ENCODE results near the gene HLA-DOA. TPM values are rescaled to one million over a fixed set of nuclear protein-coding genes. Genes with fewer than 3 reads are reported as not detected.

HLA-DOA gene
- total and polyA plus RNA-seq, 10 of the 15 experiments (the other 5 are each of a cell fraction or from before 2014, with no cell fraction given) = 8.8 to 108 (median 58.3) TPM

- no peak for TF ChIP-seq ZNF592 (IDR thresholded peaks at IDR 0.05)
- TF ChIP-seq EED (IDR thresholded peaks at IDR 0.05; ENCODE audit: low read depth) = peak; percentile 82
- peak; percentile 43; the same call in 1 of the 2 replicates for TF ChIP-seq SPI1 (IDR thresholded peaks at IDR 0.05; ENCODE audit: borderline replicate concordance, insufficient read depth, low read depth, low read length)
- no peak for TF ChIP-seq PAX5 (IDR thresholded peaks at IDR 0.05; ENCODE audit: borderline replicate concordance, low read depth, low read length)
- TF ChIP-seq RELB (IDR thresholded peaks at IDR 0.05; ENCODE audit: low read depth) = peak; percentile 46; the same call in 1 of the 2 replicates
- TF ChIP-seq CBFB (IDR thresholded peaks at IDR 0.05; ENCODE audit: low read depth) = no peak
- no peak for TF ChIP-seq STAT1 (conservative IDR thresholded peaks at IDR 0.05)
- TF ChIP-seq RFX5 (IDR thresholded peaks at IDR 0.05; ENCODE audit: low read depth, low read length) = peak; percentile 92
- TF ChIP-seq ATF3 (IDR thresholded peaks at IDR 0.05; ENCODE audit: borderline replicate concordance, extremely low read depth, low read depth, low read length) = no peak
- 0 out of 2 replicates have a peak, but pooled peaks have one; percentile 37 for TF ChIP-seq SMAD5 (IDR thresholded peaks at IDR 0.05; ENCODE audit: low read depth)
- peak; percentile 40; the same call in 1 of the 2 replicates for TF ChIP-seq CREM (IDR thresholded peaks at IDR 0.05; ENCODE audit: low read depth)
- 0 out of 2 replicates have a peak, but pooled peaks have one; percentile 31 for TF ChIP-seq GATAD2B (conservative IDR thresholded peaks at IDR 0.05; ENCODE audit: low read depth)
- TF ChIP-seq CREB1 (IDR thresholded peaks at IDR 0.05; ENCODE audit: low read depth) = peak; percentile 83
- peak; percentile 53; the same call in 1 of the 3 replicates for TF ChIP-seq POU2F2 (IDR thresholded peaks at IDR 0.05; ENCODE audit: borderline replicate concordance, low read depth, low read length)
- no peak for TF ChIP-seq FOS (IDR thresholded peaks at IDR 0.05; ENCODE audit: borderline replicate concordance, extremely low read depth, insufficient read length)
- no peak for TF ChIP-seq BRCA1 (IDR thresholded peaks at IDR 0.05; ENCODE audit: low read depth, low read length)
- TF ChIP-seq MTA2 (IDR thresholded peaks at IDR 0.05; ENCODE audit: low read depth) = peak; percentile 20; the same call in 1 of the 2 replicates
- peak; percentile 78 to 79 for TF ChIP-seq IKZF2 (IDR thresholded peaks at IDR 0.05)
- TF ChIP-seq RAD21 (IDR thresholded peaks at IDR 0.05; ENCODE audit: insufficient read depth, low read depth, low read length) = 0 out of 2 replicates have a peak, but pooled peaks have one; percentile 4
- TF ChIP-seq BACH1 (IDR thresholded peaks at IDR 0.05; ENCODE audit: borderline replicate concordance) = 0 out of 2 replicates have a peak, but pooled peaks have one; percentile 26
- peak; percentile 81 for TF ChIP-seq IKZF1 (conservative IDR thresholded peaks at IDR 0.05)
- no peak for TF ChIP-seq EZH2 (IDR thresholded peaks at IDR 0.05; ENCODE audit: borderline replicate concordance, control insufficient read depth, low read depth, low read length)
- no peak for TF ChIP-seq MEF2A (IDR thresholded peaks at IDR 0.05; ENCODE audit: insufficient read depth, low read depth, low read length)
- peak; percentile 26 for TF ChIP-seq SKIL (IDR thresholded peaks at IDR 0.05; ENCODE audit: low read depth, poor library complexity, severe bottlenecking)
These were observed 9.5 kb upstream of the HLA-DOA start (continued) for GRCh38 chr6:33018904-33019303.
